Measurements from ENCODE around the gene PRMT6.

PRMT6 gene

GRCh38 chr1:107095647-107096046 lies 39.2 kb downstream of the PRMT6 start:
- no peak for ATAC-seq

- no peak for ATAC-seq
Measured at GRCh38 chr1:107096690-107097089, 40.2 kb downstream of the PRMT6 start.

- no peak for ATAC-seq
Measured at GRCh38 chr1:107098961-107099360, 42.5 kb downstream of the PRMT6 start.

GRCh38 chr1:107100331-107100984 lies 44.0 kb downstream of the PRMT6 start:
- ATAC-seq, result no peak

- no peak for ATAC-seq
Measured at GRCh38 chr1:107105914-107106313, 49.4 kb downstream of the PRMT6 start.
